ENCODE data around the gene DLG5.

The DLG5 gene, protein sequence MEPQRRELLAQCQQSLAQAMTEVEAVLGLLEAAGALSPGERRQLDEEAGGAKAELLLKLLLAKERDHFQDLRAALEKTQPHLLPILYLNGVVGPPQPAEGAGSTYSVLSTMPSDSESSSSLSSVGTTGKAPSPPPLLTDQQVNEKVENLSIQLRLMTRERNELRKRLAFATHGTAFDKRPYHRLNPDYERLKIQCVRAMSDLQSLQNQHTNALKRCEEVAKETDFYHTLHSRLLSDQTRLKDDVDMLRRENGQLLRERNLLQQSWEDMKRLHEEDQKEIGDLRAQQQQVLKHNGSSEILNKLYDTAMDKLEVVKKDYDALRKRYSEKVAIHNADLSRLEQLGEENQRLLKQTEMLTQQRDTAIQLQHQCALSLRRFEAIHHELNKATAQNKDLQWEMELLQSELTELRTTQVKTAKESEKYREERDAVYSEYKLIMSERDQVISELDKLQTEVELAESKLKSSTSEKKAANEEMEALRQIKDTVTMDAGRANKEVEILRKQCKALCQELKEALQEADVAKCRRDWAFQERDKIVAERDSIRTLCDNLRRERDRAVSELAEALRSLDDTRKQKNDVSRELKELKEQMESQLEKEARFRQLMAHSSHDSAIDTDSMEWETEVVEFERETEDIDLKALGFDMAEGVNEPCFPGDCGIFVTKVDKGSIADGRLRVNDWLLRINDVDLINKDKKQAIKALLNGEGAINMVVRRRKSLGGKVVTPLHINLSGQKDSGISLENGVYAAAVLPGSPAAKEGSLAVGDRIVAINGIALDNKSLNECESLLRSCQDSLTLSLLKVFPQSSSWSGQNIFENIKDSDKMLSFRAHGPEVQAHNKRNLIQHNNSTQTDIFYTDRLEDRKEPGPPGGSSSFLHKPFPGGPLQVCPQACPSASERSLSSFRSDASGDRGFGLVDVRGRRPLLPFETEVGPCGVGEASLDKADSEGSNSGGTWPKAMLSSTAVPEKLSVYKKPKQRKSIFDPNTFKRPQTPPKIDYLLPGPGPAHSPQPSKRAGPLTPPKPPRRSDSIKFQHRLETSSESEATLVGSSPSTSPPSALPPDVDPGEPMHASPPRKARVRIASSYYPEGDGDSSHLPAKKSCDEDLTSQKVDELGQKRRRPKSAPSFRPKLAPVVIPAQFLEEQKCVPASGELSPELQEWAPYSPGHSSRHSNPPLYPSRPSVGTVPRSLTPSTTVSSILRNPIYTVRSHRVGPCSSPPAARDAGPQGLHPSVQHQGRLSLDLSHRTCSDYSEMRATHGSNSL (N-terminal part only)

GRCh38 chr10:77926566-77927401 is at the start of gene DLG5:
Gene DLG5, minus strand, starts transcription at chr10:77926755. Its CDS starts 235 bp downstream, at chr10:77926520.
- DNase-seq (ENCODE audit: low spot score) (peak; percentile 32), FAIRE-seq (no peak)

- no peak for FAIRE-seq
Measured at GRCh38 chr10:77975086-77975666, 48.6 kb upstream of the DLG5 start.

DNA sequence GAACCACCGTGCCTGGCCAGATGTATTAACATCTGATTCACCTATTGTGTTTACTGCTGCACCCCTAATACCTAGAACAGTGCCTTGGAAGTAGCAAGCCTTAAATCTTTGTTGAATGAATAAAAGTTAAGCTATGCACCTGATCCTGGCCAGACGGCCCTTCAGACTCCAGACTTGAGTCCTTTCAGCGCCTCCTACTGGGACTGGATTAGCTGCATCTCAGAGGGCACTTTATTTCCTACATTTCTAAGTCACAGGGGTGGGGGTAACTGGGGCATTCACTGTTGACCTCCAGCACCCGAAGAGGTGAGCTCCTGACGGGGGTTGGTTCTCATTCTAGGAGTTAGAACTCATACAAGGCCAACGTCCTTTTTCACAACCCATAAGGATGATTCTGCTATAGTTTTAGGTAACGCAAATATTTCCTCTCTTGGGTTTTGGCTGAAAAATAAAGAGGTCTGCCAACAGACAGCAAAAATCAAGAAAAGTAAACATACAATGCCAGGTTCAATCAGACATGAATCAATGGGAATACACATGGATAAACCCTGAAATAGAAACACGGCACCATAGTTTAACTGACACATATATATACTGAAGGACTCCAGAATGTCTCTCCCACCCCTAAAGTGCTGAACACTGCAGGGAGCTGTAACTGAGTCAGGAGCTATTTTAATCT is 48.0 kb upstream of the DLG5 start:
- no peak for DNase-seq (ENCODE audit: low spot score)
- no peak for FAIRE-seq

More at GRCh38 chr10:77975086-77975666, 48.6 kb upstream of the DLG5 start:
- DNase-seq (ENCODE audit: low spot score), result no peak

DNA sequence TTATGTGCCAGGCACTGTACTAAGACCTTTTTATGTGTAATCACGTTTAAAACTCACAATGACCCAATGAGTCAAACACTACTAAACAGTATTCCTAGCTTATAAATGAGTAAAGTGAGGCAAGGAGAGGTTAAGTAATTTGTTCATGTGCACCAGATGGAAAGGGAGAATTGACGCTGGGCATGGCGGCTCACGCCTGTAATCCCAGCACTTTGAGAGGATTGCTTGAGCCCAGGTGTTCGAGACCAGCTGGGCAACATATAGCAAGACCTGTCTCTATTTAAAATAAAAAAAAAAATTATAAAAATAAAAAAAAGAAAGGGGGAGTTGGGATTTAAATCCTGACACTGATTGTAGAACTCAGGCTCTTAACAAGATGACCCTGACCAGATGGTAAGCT is 46.7 kb upstream of the DLG5 start:
- FAIRE-seq, result no peak
- DNase-seq (ENCODE audit: low spot score), result no peak

- no peak for FAIRE-seq
- DNase-seq (ENCODE audit: low spot score), result no peak
Measured at GRCh38 chr10:77972148-77972547, 45.6 kb upstream of the DLG5 start.

- DNase-seq (ENCODE audit: low spot score) (no peak), FAIRE-seq (no peak)
Measured at GRCh38 chr10:77971804-77972144, 45.2 kb upstream of the DLG5 start.

DNA sequence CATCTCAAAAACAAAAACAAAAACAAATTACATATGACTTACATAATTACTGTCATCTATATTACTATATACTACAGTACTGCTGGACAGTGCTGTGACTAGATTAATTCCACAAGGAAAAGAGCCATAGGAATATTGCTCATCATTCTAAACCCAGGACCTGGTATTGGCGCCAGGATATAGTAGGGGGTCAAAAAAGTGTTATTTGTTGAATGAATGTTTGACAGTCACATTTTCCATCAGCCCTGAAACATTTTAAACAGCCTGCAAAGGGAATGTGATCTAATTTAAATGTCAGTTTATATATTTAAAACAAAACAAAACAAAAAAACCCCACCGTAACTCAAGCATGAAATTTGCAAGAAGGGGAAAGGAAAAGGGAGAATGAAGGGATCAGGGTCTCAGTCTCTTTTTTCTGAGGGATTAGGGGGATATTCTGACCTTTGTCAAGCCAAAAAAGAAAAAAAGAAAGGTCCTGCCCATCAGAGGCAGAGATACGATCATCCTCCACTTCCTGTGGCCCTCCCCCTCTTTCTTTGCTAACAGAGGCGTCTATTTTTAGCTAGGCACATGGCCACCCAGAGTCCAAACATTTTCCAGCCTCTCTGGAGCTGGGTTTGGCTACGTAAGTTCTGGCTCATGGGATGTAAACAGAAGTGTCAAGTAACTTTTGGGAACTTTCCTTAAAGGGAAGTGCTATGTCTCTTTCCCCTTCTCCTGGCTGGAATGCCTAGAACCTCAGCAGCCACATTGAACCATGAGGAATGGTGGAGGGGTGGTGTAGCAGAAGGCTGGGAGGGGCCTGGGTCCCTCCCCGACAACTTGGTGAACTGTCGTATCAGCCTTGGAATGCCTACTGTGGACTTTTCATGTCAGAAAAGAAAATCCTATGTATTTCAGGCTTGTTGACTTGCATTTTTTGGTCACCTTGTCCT is 44.6 kb upstream of the DLG5 start:
- DNase-seq (ENCODE audit: low spot score) (no peak), FAIRE-seq (no peak)

- DNase-seq (ENCODE audit: low spot score) (no peak), FAIRE-seq (no peak)
Measured at GRCh38 chr10:77969114-77969513, 42.6 kb upstream of the DLG5 start.

- FAIRE-seq (no peak), DNase-seq (ENCODE audit: low spot score) (no peak)
Measured at GRCh38 chr10:77967611-77968022, 41.1 kb upstream of the DLG5 start.

DNA sequence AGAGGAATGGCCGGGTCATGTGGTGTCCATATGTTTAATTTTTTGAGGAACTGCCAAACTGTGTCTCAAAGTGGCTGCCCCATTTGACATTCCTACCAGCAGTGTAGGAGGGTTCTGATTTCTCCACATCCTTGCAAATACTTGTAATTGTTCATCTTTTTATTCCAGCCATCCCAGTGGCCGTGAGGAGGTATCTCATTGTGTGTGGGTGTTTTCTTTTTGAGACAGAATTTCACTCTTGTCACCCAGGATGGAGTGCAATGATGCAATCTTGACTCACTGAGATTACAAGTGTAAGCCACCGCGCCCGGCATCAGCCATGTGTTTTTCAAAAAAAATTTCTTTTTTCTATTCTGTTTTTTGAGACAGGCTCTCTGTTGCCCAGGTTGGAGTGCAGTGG is 38.7 kb upstream of the DLG5 start:
- FAIRE-seq (no peak), DNase-seq (ENCODE audit: low spot score) (peak; percentile 45)

DNA sequence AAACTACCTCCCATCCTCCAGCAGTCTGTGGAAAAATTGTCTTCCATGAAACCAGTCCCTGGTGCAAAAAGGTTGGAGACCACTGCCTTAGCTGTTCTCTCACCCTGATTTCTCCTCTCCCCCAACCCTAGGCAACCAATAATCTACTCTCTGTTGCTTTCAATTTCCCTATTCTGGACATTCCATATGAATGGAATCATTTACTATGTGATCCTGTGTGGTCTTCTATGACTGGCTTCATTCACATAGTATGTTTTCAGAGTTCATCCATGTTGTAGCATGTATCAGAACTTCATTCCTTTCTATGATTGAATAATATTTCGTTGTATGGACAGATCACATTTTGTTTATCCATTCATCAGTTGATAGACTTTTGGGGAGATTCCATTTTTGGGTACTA is 38.3 kb upstream of the DLG5 start:
- DNase-seq (ENCODE audit: low spot score) (no peak), FAIRE-seq (no peak)

- DNase-seq (ENCODE audit: low spot score) (no peak), FAIRE-seq (no peak)
Measured at GRCh38 chr10:77963901-77964300, 37.3 kb upstream of the DLG5 start.

- no peak for DNase-seq (ENCODE audit: low spot score)
Measured at GRCh38 chr10:77962350-77963146, 36.0 kb upstream of the DLG5 start.

GRCh38 chr10:77961668-77962067 is 35.1 kb upstream of the DLG5 start:
- FAIRE-seq, result no peak
- no peak for DNase-seq (ENCODE audit: low spot score)

More at GRCh38 chr10:77962350-77963146, 36.0 kb upstream of the DLG5 start:
- FAIRE-seq, result no peak

- FAIRE-seq (no peak), DNase-seq (ENCODE audit: low spot score) (no peak)
Measured at GRCh38 chr10:77960829-77961329, 34.3 kb upstream of the DLG5 start.

DNA sequence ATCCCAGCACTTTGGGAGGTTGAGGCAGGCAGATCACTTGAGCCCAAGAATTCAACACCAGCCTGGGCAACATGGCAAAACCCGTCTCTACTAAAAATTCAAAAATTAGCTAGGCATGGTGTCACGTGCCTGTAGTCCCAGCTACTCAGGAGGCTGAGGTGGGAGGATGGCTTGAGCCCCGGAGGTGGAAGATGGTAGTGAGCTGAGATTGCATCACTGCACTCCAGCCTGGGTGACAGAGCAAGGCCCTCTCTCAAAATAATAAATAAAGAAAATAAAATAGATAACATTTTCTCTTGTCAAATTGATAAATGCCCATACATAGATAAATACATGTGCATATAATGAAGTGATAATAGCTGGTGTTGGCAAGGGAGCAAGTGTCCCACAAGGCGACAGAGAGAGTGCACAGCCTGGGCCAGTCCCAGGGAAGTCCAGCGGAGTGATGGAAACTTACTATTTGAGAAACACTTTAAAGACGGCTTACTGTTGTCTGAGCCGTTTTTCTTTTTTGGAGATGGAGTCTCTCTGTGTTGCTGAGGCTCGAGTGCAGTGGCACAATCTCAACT is 33.4 kb upstream of the DLG5 start:
- FAIRE-seq (no peak), DNase-seq (ENCODE audit: low spot score) (no peak)

DNA sequence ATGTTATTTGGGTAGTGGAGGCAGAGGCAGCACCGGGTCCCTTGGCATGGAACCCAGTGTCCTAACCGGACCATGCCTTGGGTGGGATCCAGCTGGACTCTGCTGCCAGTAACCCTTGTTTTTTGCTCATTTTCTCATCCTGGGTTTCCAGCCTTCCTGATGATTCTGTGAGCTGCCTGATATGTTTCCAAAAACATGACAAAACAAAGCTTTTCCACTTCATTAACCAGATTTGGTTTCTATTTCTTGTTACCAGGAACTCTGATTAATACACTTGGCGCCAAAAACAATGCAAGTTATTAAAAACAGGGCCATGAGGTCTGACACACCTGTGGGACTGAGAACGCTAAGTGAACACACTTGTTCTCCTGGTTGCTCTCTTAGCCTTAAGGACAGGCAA is 32.8 kb upstream of the DLG5 start:
- DNase-seq (ENCODE audit: low spot score) (no peak), FAIRE-seq (no peak)

Data from RCC 7860 (cell line).